Measurements from ENCODE around the gene AK5.

DNA sequence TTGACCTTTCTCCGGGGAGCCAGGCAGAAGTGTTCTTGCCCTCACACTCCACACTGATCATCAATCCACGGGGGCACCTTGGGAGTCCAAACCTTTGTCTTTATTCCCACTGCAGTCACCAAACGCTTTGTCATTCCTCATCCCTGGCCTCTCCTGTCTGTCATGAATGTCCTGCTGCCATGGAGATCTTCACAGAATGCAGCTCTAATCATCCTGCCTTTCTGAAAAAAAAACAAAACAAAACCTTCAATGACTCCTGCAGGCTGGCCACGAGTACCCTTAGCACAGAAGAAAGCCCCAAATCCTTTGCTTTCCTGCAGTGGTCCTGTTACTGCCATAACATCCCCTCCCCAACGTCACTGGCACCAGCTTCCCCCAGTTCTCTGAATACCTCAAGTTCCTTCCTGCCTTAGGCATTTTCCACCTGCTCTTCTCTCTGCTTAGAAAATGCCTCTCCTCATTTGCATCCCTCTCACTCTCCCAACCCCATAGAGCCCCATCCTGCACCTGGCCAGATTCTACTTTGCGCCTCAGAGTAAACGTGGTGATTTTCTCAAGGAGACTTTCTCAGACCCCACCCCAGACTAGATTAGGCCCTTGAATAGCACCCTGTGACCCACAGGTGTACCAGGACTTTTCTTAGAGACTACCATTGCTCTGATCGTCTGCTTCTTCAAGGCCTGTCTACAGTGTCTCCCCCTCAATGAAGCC lies 131.2 kb downstream of the AK5 start:
- no peak for TF ChIP-seq CTCF (IDR thresholded peaks at IDR 0.05)
- no peak for TF ChIP-seq POLR2A (IDR thresholded peaks at IDR 0.05)

Data from tibial nerve (tissue), 3 donors.